MM.1S (cell line): ENCODE measurements around the gene BACE2.
"Not testable (repeated sequence)": the region's sequence is repeated elsewhere in the genome, so short reads cannot be mapped to it uniquely, and the experiment has no call there.

Experiments
- CTCF ChIP-seq: fragments of 300-600 bp; sonication (generic); IDR thresholded peaks from 2 replicates; pipeline ENCODE4 v1.5.1; 2016; ENCODE audit warnings: antibody characterized with exemption, low read length, mixed read lengths
- EZH2 ChIP-seq: fragments of 300-600 bp; sonication (generic); optimal IDR thresholded peaks from 2 replicates; pipeline ENCODE3; 2017; ENCODE audit warnings: low read depth, mild to moderate bottlenecking, antibody characterized with exemption, low read length, mixed read lengths
- EZH2phosphoT487 ChIP-seq: fragments of 300-600 bp; sonication (generic); IDR thresholded peaks from 2 replicates; pipeline ENCODE4 v1.6.1; 2018; ENCODE audit warnings: antibody characterized with exemption, low read length

DNA sequence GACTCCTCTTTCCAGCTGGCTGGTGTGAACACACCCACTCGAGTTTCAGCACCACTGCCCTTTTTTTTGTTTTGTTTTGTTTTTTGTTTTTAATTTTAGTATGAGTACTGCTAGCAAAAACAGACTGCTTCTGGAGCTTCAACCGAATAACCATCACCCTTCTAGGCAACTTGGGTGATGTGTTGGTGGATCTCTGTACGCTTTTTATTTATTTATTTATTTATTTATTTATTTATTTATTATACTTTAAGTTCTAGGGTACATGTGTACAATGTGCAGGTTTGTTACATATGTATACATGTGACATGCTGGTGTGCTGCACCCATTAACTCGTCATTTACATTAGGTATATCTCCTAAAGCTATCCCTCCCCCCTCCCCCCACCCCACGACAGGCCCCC is 30.7 kb downstream of the BACE2 start:
- not testable (repeated sequence) for TF ChIP-seq CTCF, EZH2, EZH2phosphoT487
